Measurements from ENCODE around the gene DIPK1B.
A peak's percentile ranks its signal among the peaks of the same experiment; 100 is the strongest.

Gene DIPK1B

GRCh38 chr9:136665111-136665703 lies 47.2 kb upstream of the DIPK1B start:
- no peaks in the 10 kb centered on the region for H3K9me3 ChIP-seq (replicated peaks in 1 of 2; ENCODE audit: control insufficient read depth in 2 of 2, insufficient read depth in 1 of 2, low read depth in 1 of 2, low read length in 2 of 2)
- peak overlapping the region; percentile 90 for H3K18ac ChIP-seq (ENCODE audit: low read length)
- peak overlapping the region; percentile 83 for H2AK5ac ChIP-seq (ENCODE audit: low read depth, low read length)
- H2BK5ac ChIP-seq (ENCODE audit: low read length): peak overlapping the region; percentile 7
- peak overlapping the region; percentile 41 for H2AFZ ChIP-seq (ENCODE audit: low read length)
- no peak overlapping the region for H2BK12ac ChIP-seq (ENCODE audit: low read length)
- H3K4me3 ChIP-seq (ENCODE audit: low read length in 2 of 2): peak overlapping the region; percentile 20 to 75
- H3K27ac ChIP-seq (replicated peaks; ENCODE audit: low read length): no peak overlapping the region
- DNase-seq (ENCODE audit: low spot score): peak; percentile 35
- peak overlapping the region; percentile 6 for H3K14ac ChIP-seq (ENCODE audit: low read length)
- H3K27me3 ChIP-seq (ENCODE audit: control insufficient read depth in 3 of 3, insufficient read depth in 3 of 3, low read depth in 1 of 3, low read length in 3 of 3): peaks cover 0 to 25% (median 0%) of the 10 kb centered on the region in 3 experiments
- no peak overlapping the region for H3K4ac ChIP-seq (ENCODE audit: low read length)
- H4K91ac ChIP-seq (ENCODE audit: low read depth, low read length, poor library complexity): no peak overlapping the region
- H2BK15ac ChIP-seq (ENCODE audit: low read length): peak overlapping the region; percentile 96
- H3K9ac ChIP-seq (ENCODE audit: low read depth, low read length, poor library complexity): peak overlapping the region; percentile 60
- WGBS, 2 donors (ENCODE audit: extremely low coverage in 2 of 2, insufficient read length in 2 of 2, insufficient replicate concordance in 1 of 2): no CpG with 5 or more reads among the region's 49 CpGs
- H3K79me1 ChIP-seq (ENCODE audit: low read depth, low read length): peaks cover 2% of the 10 kb centered on the region
- peaks cover 16 to 33% of the 10 kb centered on the region in 2 donors for H3K4me1 ChIP-seq (ENCODE audit: control insufficient read depth in 2 of 2, insufficient read depth in 1 of 2, low read depth in 1 of 2, low read length in 2 of 2)
- peak overlapping the region; percentile 31 for H3K23ac ChIP-seq (ENCODE audit: low read depth, low read length, poor library complexity)
- no peaks in the 10 kb centered on the region for H3K36me3 ChIP-seq (replicated peaks in 1 of 2; ENCODE audit: control insufficient read depth in 2 of 2, insufficient read depth in 2 of 2, low read length in 2 of 2)
- peak overlapping the region; percentile 80 for H3K4me2 ChIP-seq (ENCODE audit: insufficient read depth, low read length, poor library complexity, severe bottlenecking)
- peak overlapping the region; percentile 91 for H2BK120ac ChIP-seq (ENCODE audit: low read depth, low read length)
- no peak overlapping the region for H4K8ac ChIP-seq (ENCODE audit: low read depth, low read length)

GRCh38 chr9:136665704-136666371 lies 46.5 kb upstream of the DIPK1B start:
- Histone ChIP-seq H3K4ac (ENCODE audit: low read length) (no peak overlapping the region), H3K14ac (ENCODE audit: low read length) (no peak overlapping the region), H2AFZ (ENCODE audit: low read length) (peak overlapping the region; percentile 76), H3K23ac (ENCODE audit: low read depth, low read length, poor library complexity) (no peak overlapping the region), H4K8ac (ENCODE audit: low read depth, low read length) (no peak overlapping the region), H4K91ac (ENCODE audit: low read depth, low read length, poor library complexity) (no peak overlapping the region), H3K4me3 (ENCODE audit: low read length in 2 of 2) (peak overlapping the region; percentile 44 to 85), H2BK15ac (ENCODE audit: low read length) (no peak overlapping the region), H3K9ac (ENCODE audit: low read depth, low read length, poor library complexity) (peak overlapping the region; percentile 86), H2BK120ac (ENCODE audit: low read depth, low read length) (no peak overlapping the region), H3K36me3 (replicated peaks in 1 of 2; ENCODE audit: control insufficient read depth in 2 of 2, insufficient read depth in 2 of 2, low read length in 2 of 2) (no peaks in the 10 kb centered on the region), H2AK5ac (ENCODE audit: low read depth, low read length) (peak overlapping the region; percentile 83), H3K27me3 (ENCODE audit: control insufficient read depth in 3 of 3, insufficient read depth in 3 of 3, low read depth in 1 of 3, low read length in 3 of 3) (peaks cover 0 to 25% (median 0%) of the 10 kb centered on the region in 3 experiments), H3K27ac (replicated peaks; ENCODE audit: low read length) (no peak overlapping the region), H3K79me1 (ENCODE audit: low read depth, low read length) (peaks cover 2% of the 10 kb centered on the region), H3K4me2 (ENCODE audit: insufficient read depth, low read length, poor library complexity, severe bottlenecking) (peak overlapping the region; percentile 93), H2BK12ac (ENCODE audit: low read length) (no peak overlapping the region), H2BK5ac (ENCODE audit: low read length) (no peak overlapping the region), H3K9me3 (replicated peaks in 1 of 2; ENCODE audit: control insufficient read depth in 2 of 2, insufficient read depth in 1 of 2, low read depth in 1 of 2, low read length in 2 of 2) (no peaks in the 10 kb centered on the region), H3K4me1 (ENCODE audit: control insufficient read depth in 2 of 2, insufficient read depth in 1 of 2, low read depth in 1 of 2, low read length in 2 of 2) (peaks cover 16 to 33% of the 10 kb centered on the region in 2 donors), H3K18ac (ENCODE audit: low read length) (peak overlapping the region; percentile 90)
- WGBS, 2 donors (ENCODE audit: extremely low coverage in 2 of 2, insufficient read length in 2 of 2, insufficient replicate concordance in 1 of 2): no CpG with 5 or more reads among the region's 109 CpGs
- no peak for DNase-seq (ENCODE audit: low spot score)

GRCh38 chr9:136666372-136667213 lies 45.8 kb upstream of the DIPK1B start:
- H2BK12ac ChIP-seq (ENCODE audit: low read length): peak overlapping the region; percentile 10
- H3K9me3 ChIP-seq (replicated peaks in 1 of 2; ENCODE audit: control insufficient read depth in 2 of 2, insufficient read depth in 1 of 2, low read depth in 1 of 2, low read length in 2 of 2): no peaks in the 10 kb centered on the region
- no peak overlapping the region for H2BK120ac ChIP-seq (ENCODE audit: low read depth, low read length)
- peak overlapping the region; percentile 86 for H3K9ac ChIP-seq (ENCODE audit: low read depth, low read length, poor library complexity)
- H4K8ac ChIP-seq (ENCODE audit: low read depth, low read length): peak overlapping the region; percentile 17
- H4K91ac ChIP-seq (ENCODE audit: low read depth, low read length, poor library complexity): no peak overlapping the region
- H3K79me1 ChIP-seq (ENCODE audit: low read depth, low read length): peaks cover 2% of the 10 kb centered on the region
- WGBS, 2 donors (ENCODE audit: extremely low coverage in 2 of 2, insufficient read length in 2 of 2, insufficient replicate concordance in 1 of 2): no CpG with 5 or more reads among the region's 35 CpGs
- H2BK5ac ChIP-seq (ENCODE audit: low read length): peak overlapping the region; percentile 90
- peaks cover 0 to 22% (median 0%) of the 10 kb centered on the region in 3 experiments for H3K27me3 ChIP-seq (ENCODE audit: control insufficient read depth in 3 of 3, insufficient read depth in 3 of 3, low read depth in 1 of 3, low read length in 3 of 3)
- peak overlapping the region; percentile 73 for H3K23ac ChIP-seq (ENCODE audit: low read depth, low read length, poor library complexity)
- peak overlapping the region; percentile 92 for H2BK15ac ChIP-seq (ENCODE audit: low read length)
- peak overlapping the region; percentile 44 to 85 for H3K4me3 ChIP-seq (ENCODE audit: low read length in 2 of 2)
- H3K14ac ChIP-seq (ENCODE audit: low read length): peak overlapping the region; percentile 17
- H2AFZ ChIP-seq (ENCODE audit: low read length): peak overlapping the region; percentile 76
- peak overlapping the region; percentile 93 for H3K4me2 ChIP-seq (ENCODE audit: insufficient read depth, low read length, poor library complexity, severe bottlenecking)
- H3K4ac ChIP-seq (ENCODE audit: low read length): no peak overlapping the region
- peaks cover 16 to 37% of the 10 kb centered on the region in 2 donors for H3K4me1 ChIP-seq (ENCODE audit: control insufficient read depth in 2 of 2, insufficient read depth in 1 of 2, low read depth in 1 of 2, low read length in 2 of 2)
- peak overlapping the region; percentile 87 for H3K18ac ChIP-seq (ENCODE audit: low read length)
- no peak for DNase-seq (ENCODE audit: low spot score)
- H2AK5ac ChIP-seq (ENCODE audit: low read depth, low read length): peak overlapping the region; percentile 48
- H3K27ac ChIP-seq (replicated peaks; ENCODE audit: low read length): no peak overlapping the region
- no peaks in the 10 kb centered on the region for H3K36me3 ChIP-seq (replicated peaks in 1 of 2; ENCODE audit: control insufficient read depth in 2 of 2, insufficient read depth in 2 of 2, low read length in 2 of 2)
